LNCAP (cell line): ENCODE results near the gene LEUTX.

Experiments
- CTCF ChIP-seq: fragments of 450-650 bp; IDR thresholded peaks from 2 replicates; pipeline ENCODE4 v1.5.1; 2017; ENCODE audit warnings: mild to moderate bottlenecking

LEUTX gene

GRCh38 chr19:39738814-39739213, 39.8 kb upstream of the LEUTX start:
- TF ChIP-seq CTCF, result no peak

GRCh38 chr19:39740395-39740794, 38.3 kb upstream of the LEUTX start:
- no peak for TF ChIP-seq CTCF

- no peak for TF ChIP-seq CTCF
These were observed 33.0 kb upstream of the LEUTX start for GRCh38 chr19:39745643-39746042.

- TF ChIP-seq CTCF, result no peak
These were observed 31.7 kb upstream of the LEUTX start for GRCh38 chr19:39746836-39747529.

- no peak for TF ChIP-seq CTCF
These were observed 28.7 kb upstream of the LEUTX start for GRCh38 chr19:39749981-39750380.

- no peak for TF ChIP-seq CTCF
These were observed 26.3 kb upstream of the LEUTX start for GRCh38 chr19:39752390-39752789.

GRCh38 chr19:39752795-39753194, 25.9 kb upstream of the LEUTX start:
- no peak for TF ChIP-seq CTCF

GRCh38 chr19:39754544-39754943, 24.1 kb upstream of the LEUTX start:
- no peak for TF ChIP-seq CTCF
